Body of pancreas (tissue), 4 donors: ENCODE data around the gene RAI1.

ENCODE experiments used
- POLR2A ChIP-seq, 3 donors: fragments of 450-650 bp; IDR thresholded peaks; one replicate each; pipeline ENCODE4 v1.6.1; 2016; ENCODE audit warnings: antibody characterized with exemption in 3 of 3, mild to moderate bottlenecking in 2 of 3
- TF ChIP-seq, protein P1 (sequence below), 7 experiments: fragments of 450-650 bp in 4 of 7; fragments of 200-600 bp in 3 of 7; sonication (generic) in 3 of 7; IDR thresholded peaks; one replicate each; pipeline ENCODE4 v1.5.1; 2016 to 2019; ENCODE audit warnings: antibody characterized with exemption in 7 of 7

GRCh38 chr17:17708816-17709215, 27.6 kb downstream of the RAI1 start:
- TF ChIP-seq, protein P1, sequence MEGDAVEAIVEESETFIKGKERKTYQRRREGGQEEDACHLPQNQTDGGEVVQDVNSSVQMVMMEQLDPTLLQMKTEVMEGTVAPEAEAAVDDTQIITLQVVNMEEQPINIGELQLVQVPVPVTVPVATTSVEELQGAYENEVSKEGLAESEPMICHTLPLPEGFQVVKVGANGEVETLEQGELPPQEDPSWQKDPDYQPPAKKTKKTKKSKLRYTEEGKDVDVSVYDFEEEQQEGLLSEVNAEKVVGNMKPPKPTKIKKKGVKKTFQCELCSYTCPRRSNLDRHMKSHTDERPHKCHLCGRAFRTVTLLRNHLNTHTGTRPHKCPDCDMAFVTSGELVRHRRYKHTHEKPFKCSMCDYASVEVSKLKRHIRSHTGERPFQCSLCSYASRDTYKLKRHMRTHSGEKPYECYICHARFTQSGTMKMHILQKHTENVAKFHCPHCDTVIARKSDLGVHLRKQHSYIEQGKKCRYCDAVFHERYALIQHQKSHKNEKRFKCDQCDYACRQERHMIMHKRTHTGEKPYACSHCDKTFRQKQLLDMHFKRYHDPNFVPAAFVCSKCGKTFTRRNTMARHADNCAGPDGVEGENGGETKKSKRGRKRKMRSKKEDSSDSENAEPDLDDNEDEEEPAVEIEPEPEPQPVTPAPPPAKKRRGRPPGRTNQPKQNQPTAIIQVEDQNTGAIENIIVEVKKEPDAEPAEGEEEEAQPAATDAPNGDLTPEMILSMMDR (IDR thresholded peaks at IDR 0.05): no peak
- no peak for TF ChIP-seq POLR2A (IDR thresholded peaks at IDR 0.05)
